Esophagus squamous epithelium (tissue), 4 donors: ENCODE data around the gene THBS2.

Experiments used
- POLR2A ChIP-seq, 4 donors: fragments of 450-650 bp; IDR thresholded peaks; one replicate each; pipeline ENCODE4 v1.6.1; 2017; ENCODE audit warnings: antibody characterized with exemption in 4 of 4, mild to moderate bottlenecking in 4 of 4, moderate library complexity in 3 of 4
- TF ChIP-seq, protein P1 (sequence below), 6 experiments: fragments of 450-650 bp in 4 of 6; fragments of 200-600 bp in 2 of 6; sonication (generic) in 2 of 6; IDR thresholded peaks; one replicate each; pipeline ENCODE4 v1.5.1; 2016 to 2019; ENCODE audit warnings: antibody characterized with exemption in 6 of 6, mild to moderate bottlenecking in 4 of 6, moderate library complexity in 4 of 6

DNA sequence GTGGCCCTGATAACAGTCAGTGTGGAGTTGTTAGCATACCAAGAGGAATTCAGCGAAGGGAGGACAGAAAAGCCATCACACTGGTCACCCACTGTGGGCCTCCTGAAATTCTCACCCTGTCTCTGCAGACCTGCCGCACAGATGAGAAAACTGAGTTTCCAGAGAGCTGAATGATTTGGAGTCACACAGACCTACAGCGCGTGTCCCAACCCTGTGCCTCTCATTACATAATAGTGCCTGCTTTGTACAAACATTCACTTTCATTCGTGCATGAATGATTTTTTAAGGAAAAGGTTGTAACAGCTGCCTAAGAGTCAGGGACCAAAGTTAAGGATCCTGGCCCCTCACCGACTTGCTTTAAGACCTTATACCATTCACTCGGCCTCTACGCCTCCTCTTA lies 62.7 kb downstream of the THBS2 start:
- TF ChIP-seq POLR2A (IDR thresholded peaks at IDR 0.05), result no peak
- TF ChIP-seq, protein P1, sequence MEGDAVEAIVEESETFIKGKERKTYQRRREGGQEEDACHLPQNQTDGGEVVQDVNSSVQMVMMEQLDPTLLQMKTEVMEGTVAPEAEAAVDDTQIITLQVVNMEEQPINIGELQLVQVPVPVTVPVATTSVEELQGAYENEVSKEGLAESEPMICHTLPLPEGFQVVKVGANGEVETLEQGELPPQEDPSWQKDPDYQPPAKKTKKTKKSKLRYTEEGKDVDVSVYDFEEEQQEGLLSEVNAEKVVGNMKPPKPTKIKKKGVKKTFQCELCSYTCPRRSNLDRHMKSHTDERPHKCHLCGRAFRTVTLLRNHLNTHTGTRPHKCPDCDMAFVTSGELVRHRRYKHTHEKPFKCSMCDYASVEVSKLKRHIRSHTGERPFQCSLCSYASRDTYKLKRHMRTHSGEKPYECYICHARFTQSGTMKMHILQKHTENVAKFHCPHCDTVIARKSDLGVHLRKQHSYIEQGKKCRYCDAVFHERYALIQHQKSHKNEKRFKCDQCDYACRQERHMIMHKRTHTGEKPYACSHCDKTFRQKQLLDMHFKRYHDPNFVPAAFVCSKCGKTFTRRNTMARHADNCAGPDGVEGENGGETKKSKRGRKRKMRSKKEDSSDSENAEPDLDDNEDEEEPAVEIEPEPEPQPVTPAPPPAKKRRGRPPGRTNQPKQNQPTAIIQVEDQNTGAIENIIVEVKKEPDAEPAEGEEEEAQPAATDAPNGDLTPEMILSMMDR (IDR thresholded peaks at IDR 0.05), result no peak
